ENCODE results near the gene TTR. TPM values are rescaled to one million over a fixed set of nuclear protein-coding genes. Genes with fewer than 3 reads are reported as not detected.

TTR gene
- total RNA-seq, 1 donor from 2014 or later, result not detected

Other genes with a start within 250 kb of the TTR start
- gene DSG4, start 215.1 kb upstream of the TTR start, total RNA-seq, result not detected in 2 replicates
- not detected in 2 replicates for gene DSG3, start 144.1 kb upstream of the TTR start, total RNA-seq
- 15.5 TPM in 2 replicates for gene DSG2, start 93.7 kb upstream of the TTR start, total RNA-seq
- gene B4GALT6, start 92.7 kb downstream of the TTR start, total RNA-seq, result 10.2 and 11.8 TPM in 2 replicates
- not detected in 2 replicates for gene SLC25A52, start 169.0 kb downstream of the TTR start, total RNA-seq

Data from glomerular endothelial cell (primary cell).